GM19193 (cell line): ENCODE measurements around the gene NAV3.

Experiments
- POLR2A ChIP-seq: IDR thresholded peaks from 4 replicates; pipeline ENCODE4 v1.6.1; 2011; ENCODE audit not compliant: insufficient read depth, insufficient read length; ENCODE audit errors: extremely low read depth

NAV3 gene

DNA sequence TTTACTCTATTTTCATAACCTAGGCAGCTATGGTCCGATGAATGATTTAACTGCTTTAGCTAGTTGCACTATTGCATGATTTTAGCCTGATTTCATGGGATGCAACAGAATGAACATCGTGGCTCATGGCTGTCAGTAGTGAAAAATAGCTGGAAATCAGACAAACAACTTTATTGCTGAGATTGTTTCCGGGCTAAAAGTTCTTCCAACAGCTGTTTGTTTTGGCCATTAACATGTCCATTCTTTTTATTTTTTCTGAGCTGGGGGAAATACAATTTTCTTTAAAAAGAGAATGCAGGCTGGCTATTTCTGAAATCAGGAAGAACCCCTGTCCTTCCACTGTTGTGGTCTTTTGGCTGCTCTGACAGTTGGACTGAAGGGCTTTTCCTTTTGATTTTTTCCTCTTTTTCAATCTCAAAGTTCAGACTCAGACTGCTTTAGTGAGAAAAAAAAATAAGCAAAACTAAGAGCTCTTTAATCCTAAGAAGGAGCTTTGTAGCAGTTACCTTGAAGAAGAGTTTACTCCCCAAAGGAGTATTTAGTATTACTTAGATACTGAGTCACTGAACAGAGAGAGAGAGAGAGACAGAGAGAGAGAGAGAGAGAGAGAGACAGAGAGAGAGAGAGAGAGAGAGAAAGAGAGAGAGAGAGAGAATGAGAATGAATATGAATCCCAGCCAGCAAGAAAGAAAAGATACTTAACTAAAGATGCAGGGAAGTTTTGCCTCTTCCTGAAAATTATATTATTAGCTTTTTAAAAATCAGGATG lies at the start of gene NAV3:
Gene NAV3 (plus strand): TSS at position 312 of the 769 bp plus-strand sequence. CDS start 568 bp downstream, outside the sequence.
- no peak for TF ChIP-seq POLR2A

DNA sequence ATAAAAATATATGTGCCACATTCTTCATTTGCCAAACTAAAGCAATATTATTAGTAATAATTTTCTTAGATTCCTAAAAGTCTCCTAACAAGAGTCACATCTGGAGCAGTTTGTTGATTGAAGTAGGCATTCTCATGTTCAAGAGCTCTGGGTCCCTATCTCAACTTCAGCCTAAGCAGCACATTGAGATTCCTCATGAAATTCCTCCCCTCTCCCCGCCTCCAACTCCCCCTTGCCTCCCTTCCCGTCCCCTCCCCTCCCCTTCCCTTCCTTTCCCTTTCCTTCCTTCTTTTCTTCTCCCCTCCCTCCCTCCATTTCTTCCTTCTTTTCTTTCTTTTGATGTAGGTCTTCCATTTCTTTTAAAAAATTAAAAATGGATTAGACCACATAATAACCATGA lies 48.7 kb upstream of the NAV3 start:
- TF ChIP-seq POLR2A = no peak

DNA sequence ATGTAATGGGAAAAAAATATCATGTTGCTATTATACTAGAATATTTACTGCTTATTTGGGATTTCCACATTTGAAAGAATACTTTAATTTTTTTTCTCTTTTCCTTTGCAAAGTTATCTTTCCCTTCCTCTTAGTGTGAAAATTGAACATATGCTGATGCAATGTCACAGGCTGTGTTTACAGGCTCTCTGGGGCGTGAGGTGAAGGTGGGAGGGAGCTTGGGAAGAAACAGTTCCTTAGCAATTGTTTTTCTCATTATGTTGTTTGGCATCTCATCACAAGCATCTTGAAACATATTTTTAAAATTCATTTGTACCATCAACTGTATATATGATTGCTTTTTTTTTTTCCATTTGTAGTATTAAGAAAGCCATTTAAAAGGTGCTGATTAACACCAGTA lies 47.9 kb upstream of the NAV3 start:
- no peak for TF ChIP-seq POLR2A

DNA sequence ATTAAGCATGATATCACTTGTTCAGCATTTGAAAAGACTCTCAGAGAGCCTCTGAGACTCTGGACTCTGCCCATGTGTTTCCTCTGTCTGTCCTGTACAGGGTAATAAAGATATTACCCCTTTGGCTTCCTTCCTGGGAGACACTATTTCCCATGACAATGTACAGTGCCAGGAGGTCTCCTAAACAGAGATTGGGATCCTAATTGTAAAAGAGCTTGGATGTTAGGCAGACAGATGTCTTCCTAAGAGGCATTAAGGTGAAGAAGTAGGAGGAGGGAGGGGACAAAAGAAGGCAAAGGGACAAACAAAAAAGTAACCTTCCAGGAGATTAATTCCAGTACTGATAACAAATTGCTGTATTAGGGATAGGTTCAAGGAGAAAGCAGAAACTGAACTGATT lies 45.5 kb upstream of the NAV3 start:
- TF ChIP-seq POLR2A = no peak

- no peak for TF ChIP-seq POLR2A
Observed at GRCh38 chr12:77786675-77787074, 44.0 kb upstream of the NAV3 start.

GRCh38 chr12:77788231-77789168 lies 42.2 kb upstream of the NAV3 start:
- no peak for TF ChIP-seq POLR2A

DNA sequence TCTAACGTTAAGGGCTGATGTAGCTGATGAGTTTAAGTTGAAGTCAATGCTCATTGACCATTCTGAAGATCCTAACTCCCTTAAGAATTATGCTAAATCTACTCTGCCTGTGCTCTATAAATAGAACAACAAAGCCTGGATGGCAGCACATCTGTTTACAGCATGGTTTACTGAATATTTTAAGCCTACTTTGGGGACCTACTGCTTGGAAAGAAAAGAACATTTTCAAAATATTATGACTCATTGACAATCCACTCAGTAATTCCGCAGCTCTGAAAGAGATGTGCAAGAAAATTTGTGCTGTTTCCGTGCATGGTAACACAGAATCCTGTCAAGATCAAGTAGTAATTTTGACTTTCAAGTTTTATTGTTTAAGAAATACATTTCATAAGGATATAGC lies 35.0 kb upstream of the NAV3 start:
- no peak for TF ChIP-seq POLR2A

- no peak for TF ChIP-seq POLR2A
Observed at GRCh38 chr12:77796775-77797174, 33.9 kb upstream of the NAV3 start.

DNA sequence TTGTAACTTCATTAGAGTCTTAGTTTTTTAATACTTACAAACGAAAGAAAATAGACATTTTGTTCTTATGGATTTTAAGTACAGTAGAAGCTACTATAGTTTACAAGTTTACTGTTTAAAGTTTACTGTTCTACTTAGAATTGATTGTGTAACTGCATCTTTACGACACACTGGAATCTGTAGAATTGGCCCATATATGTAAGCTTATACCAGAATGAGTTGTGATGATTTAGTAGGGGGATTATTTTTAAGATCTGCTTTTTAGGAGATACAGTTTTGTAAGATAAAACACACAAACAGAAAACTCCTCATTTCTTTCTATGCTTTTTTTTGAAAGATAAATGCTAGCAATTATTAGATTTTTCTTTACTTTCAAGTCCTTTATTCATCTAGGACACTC lies 30.2 kb upstream of the NAV3 start:
- no peak for TF ChIP-seq POLR2A

- no peak for TF ChIP-seq POLR2A
Observed at GRCh38 chr12:77808534-77808933, 22.2 kb upstream of the NAV3 start.

GRCh38 chr12:77813558-77813957 lies 17.1 kb upstream of the NAV3 start:
- no peak for TF ChIP-seq POLR2A

DNA sequence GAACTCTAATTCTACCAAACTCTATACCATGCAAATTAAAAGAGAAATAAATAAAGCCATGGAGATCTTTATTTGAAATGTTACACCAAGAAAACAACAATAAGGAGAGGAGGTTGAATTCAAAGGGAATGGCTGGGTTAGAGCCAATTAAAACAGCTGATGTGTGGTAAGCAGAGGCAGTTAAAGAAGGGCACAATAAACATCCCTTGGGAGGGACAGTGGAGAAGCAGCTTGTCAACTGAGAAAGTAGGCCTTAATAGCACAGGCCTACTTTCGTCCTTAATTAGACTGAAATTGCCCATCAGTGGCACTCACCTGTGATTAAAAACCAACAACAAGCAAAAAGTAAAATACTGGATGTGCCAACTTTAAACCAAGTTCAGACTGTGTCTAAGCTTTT lies 16.3 kb upstream of the NAV3 start:
- TF ChIP-seq POLR2A = no peak

DNA sequence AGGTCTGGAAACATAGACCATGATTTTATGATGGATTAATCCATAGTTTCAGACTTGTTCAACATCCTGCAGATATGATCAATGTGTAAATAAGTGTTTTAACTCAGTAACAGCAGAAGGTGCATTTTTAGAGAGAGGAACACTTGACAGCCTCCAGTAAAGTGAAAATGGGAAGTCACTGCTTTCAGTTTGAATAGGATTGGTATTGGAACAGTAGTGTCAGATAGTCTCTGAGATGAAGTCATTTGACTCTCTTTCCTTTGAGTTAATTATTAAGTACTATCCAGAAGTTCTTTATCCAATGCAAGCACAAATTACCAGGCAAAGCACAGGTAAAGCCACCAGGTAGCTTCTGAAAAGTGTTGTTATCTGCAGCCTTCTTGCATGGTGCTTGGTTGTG lies 14.5 kb upstream of the NAV3 start:
- TF ChIP-seq POLR2A = no peak

DNA sequence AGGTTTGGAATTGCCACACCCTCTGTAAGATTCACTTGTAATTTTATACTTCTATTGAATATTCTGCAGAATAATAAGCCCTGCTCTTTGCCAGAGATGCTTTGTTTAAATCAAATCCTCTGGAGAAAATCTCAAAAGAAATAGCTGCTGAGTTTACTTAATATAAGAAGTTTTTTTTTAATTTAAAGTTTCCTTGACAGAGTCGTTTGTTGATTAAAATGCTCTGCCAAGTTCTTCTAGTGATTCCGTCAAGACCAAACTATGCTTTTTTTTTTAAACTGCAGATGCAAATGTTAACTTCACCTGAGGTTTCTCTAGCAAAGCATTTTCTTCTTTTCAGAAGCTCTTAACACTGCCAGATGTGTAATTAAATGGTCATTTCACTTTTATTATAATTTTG lies 13.4 kb upstream of the NAV3 start:
- no peak for TF ChIP-seq POLR2A

GRCh38 chr12:77818351-77818750 lies 12.3 kb upstream of the NAV3 start:
- no peak for TF ChIP-seq POLR2A
